ENCODE data around the gene NCDN.

The NCDN gene

GRCh38 chr1:35594005-35594760 lies 36.6 kb downstream of the NCDN start:
- DNase-seq: no peak

DNA sequence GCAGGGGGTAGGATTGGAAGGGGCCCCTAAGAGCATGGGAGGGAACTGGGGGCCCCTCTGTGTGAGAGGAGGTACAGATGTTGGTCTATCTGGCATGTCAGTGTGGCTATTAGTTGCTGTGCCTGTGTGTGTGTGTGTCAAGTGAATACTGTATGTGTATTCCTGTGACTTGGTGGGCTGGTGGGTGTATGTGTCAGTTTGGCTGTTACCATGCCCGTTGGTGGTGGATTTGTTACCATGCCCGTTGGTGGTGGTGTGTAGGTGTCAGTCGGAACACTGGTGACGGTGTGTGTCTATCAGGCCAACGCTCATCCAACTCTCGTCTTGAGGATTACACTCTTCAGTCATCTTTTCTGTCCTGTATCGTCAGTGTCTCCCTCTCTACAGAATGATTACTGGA lies 38.1 kb downstream of the NCDN start:
- DNase-seq: no peak

- DNase-seq: no peak
Measured at GRCh38 chr1:35597870-35598269, 40.3 kb downstream of the NCDN start.

GRCh38 chr1:35598895-35599294 lies 41.3 kb downstream of the NCDN start:
- DNase-seq: no peak

- no peak for DNase-seq
Measured at GRCh38 chr1:35599411-35599810, 41.8 kb downstream of the NCDN start.

DNA sequence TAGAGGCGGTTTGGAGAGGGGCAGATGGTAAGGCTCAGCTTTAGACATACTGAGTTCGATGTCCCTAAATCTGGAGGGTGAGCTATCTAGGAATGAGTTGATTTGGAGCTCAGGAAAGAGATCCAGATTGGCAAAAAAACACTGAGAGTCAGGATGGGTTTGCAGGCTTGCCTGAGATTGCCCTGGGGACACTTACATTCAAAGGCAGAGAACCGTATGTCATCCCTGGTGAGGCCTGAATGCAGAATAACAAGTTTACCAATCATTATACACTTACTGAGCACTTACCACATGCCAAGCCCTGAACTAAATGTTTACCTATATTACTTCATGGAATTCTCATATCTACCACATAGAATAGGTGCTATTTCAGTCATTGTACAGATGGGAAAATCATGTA lies 43.0 kb downstream of the NCDN start:
- DNase-seq: no peak

DNA sequence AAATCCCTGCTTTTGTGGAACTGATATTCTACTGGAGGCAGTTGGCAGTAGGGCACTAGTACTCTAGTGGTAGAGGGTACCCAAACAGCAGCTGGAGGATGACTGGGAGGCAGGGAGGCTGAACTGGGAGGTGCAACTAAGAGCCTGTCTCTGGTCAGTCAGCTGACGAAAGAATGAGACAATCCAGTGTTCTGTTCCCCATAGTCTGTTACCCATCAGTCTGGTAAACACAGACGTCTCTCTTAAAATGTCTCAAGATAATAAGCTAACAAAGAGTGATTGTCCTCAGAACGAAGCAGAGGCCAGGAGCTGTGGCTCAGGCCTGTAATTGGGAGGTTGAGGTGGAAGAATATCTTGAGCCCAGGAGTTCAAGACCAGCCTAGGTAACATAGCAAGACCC lies 45.9 kb downstream of the NCDN start:
- no peak for DNase-seq

DNA sequence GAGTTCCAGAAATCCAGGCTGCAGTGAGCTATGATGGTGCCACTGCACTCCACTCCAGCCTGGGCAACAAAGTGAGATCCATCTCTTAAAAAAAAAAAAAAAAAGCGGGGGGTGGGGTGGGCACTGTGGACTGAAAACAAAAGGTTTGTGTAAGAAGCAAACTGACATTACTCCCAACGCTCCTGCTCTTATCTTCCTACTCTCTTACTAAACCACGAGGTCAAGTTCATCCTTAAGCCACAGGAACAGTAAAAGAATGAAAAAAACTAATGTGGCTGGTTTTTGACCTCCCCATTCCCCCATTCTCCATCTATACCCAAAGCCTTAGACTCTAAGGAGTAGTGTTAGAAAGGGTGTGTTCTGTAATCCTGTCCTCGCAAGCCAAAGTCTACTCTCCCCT lies 46.3 kb downstream of the NCDN start:
- DNase-seq: no peak

DNA sequence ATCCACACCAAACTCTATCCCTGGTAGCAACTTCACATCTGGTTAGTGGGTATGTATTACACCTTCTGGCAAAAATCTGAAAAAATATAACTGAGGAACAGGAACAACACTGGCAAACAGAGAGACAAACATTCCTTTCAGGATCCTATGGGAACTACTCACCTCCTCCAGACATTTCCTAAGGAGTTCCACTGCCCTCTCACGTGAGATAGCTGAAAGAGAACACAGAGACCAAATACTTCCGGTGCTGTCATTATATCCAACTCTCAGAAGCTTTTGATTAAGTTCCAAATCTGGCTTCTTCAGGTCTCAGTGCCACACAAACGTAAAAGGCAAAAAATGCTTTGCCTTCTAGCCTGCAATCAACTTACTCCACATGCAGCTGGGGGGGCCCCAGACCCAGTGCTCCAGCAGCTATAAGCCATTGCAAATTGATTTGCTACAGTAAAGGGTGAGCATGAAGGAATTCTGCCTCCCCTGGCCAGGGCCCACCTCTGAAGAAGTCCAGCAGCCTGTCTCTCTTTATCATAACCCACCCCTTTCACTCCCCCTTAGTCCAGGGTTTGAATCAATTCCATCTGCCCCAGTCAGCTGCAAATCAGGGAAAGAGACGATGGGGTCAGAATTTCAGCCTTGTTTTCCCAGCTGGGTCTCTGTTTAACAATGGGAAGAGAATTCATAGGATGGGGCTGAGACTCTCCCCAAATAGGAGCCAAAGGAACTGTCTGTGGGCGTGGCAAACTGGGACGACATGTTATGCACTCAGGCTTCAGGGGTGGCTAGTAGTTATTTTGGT lies 47.7 kb downstream of the NCDN start:
- no peak for DNase-seq

DNA sequence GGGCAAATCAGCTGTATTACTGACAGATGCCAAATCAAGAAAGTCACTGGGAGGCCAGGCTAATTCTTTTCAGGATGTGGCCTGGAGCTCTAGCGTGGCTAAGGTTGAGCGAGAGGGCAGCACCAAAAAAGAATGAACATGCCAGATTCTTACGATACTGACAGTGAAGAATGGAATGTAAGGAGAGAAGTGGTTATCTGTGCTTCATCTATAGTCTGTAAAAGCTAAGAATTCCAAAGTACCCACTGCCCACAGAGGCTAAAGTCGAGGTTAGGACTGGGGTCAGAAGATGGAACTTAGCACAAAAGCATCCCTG lies 48.2 kb downstream of the NCDN start:
- no peak for DNase-seq

- DNase-seq: no peak
Measured at GRCh38 chr1:35611655-35612054, 54.1 kb downstream of the NCDN start.

DNA sequence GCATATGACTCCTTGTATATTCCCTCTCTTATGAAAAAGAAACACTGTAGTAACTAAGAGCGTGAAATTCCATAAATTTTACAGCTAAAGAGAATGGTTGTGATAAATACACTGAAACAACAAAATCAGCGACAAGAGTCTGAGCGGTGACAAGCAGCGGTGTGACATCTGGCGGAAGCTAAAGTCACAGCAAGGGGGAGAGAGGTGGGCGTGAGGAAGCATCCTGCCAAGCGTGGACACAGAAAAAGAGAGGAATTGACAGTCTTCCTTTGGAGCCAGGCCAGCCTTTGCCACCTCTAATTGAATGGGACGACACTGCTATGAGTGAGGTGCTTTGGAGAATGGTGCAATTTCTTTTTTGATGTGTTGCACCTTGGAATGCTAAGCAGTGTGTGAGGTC lies 57.8 kb downstream of the NCDN start:
- no peak for DNase-seq

All from CD4-positive, alpha-beta T cell treated with Interleukin-12 subunit alpha and Interleukin-12 subunit beta, for 1 hour (primary cell).